Karpas-422 (cell line): ENCODE results near the gene NT5DC3. TPM values are rescaled to one million over a fixed set of nuclear protein-coding genes. Genes with fewer than 3 reads are reported as not detected.
"Not testable (repeated sequence)": the region's sequence is repeated elsewhere in the genome, so short reads cannot be mapped to it uniquely, and the experiment has no call there.

Experiments used
- DNase-seq: peaks from one replicate; pipeline ENCODE4 v3.0.0-alpha.2; 2015
- H2AFZ ChIP-seq: fragments of 200-600 bp; sonication (generic); 2 replicates; pipeline ENCODE4 v1.6.1; 2014; ENCODE audit warnings: antibody characterized with exemption, low read length, mixed read lengths
- H3K27ac ChIP-seq: fragments of 200-600 bp; sonication (generic); 2 replicates; pipeline ENCODE4 v1.5.1; 2014; ENCODE audit warnings: mild to moderate bottlenecking, low read length, moderate library complexity
- H3K27me3 ChIP-seq: fragments of 200-600 bp; sonication (generic); 2 replicates; pipeline ENCODE4 v1.6.1; 2014; ENCODE audit warnings: low read length, mixed read lengths
- H3K36me3 ChIP-seq: fragments of 200-600 bp; sonication (generic); 2 replicates; pipeline ENCODE4 v1.6.1; 2014; ENCODE audit warnings: low read length, mixed read lengths; ENCODE audit not compliant: insufficient read depth
- H3K4me1 ChIP-seq: fragments of 200-600 bp; sonication (generic); 2 replicates; pipeline ENCODE4 v1.6.1; 2014; ENCODE audit warnings: mild to moderate bottlenecking, low read length, mixed read lengths
- H3K4me2 ChIP-seq: fragments of 200-600 bp; sonication (generic); 2 replicates; pipeline ENCODE4 v1.6.1; 2014; ENCODE audit warnings: low read length, low read depth, mild to moderate bottlenecking; ENCODE audit not compliant: poor library complexity, severe bottlenecking
- H3K4me3 ChIP-seq: fragments of 200-600 bp; sonication (generic); 2 replicates; pipeline ENCODE4 v1.5.1; 2014; ENCODE audit warnings: mild to moderate bottlenecking, antibody characterized with exemption, low read length, mixed read lengths
- H3K79me2 ChIP-seq: fragments of 200-600 bp; sonication (generic); 2 replicates; pipeline ENCODE4 v1.6.1; 2014; ENCODE audit warnings: mild to moderate bottlenecking, low read length, mixed read lengths
- H3K9ac ChIP-seq: fragments of 200-600 bp; sonication (generic); 2 replicates; pipeline ENCODE4 v1.6.0; 2014; ENCODE audit warnings: low read length
- H3K9me2 ChIP-seq: fragments of 200-600 bp; sonication (generic), shearing (Covaris generic); replicated peaks from 2 replicates; pipeline ENCODE4 v1.6.0; 2014; ENCODE audit warnings: mild to moderate bottlenecking, low read length, moderate library complexity; ENCODE audit not compliant: insufficient read depth
- H3K9me3 ChIP-seq: fragments of 300-700, 200-600 bp; sonication (generic); 2 replicates; pipeline ENCODE4 v1.6.1; 2014; ENCODE audit warnings: low read length, mixed read lengths
- H4K20me1 ChIP-seq: fragments of 200-600 bp; sonication (generic); 2 replicates; pipeline ENCODE4 v1.6.1; 2014; ENCODE audit warnings: mild to moderate bottlenecking, antibody characterized with exemption, low read length, low read depth; ENCODE audit not compliant: insufficient read depth
- total RNA-seq: library from RNA; depleted of rRNA; stranded (reverse); fragments of >200 nt; shearing (Covaris generic); gene quantifications from 2 replicates; pipeline ENCODE4 v1.2.3, GENCODE V29; 2014; ENCODE audit warnings: low replicate concordance

NT5DC3 gene
- total RNA-seq, 1 experiment from 2014 or later, result 1.7 TPM

DNA sequence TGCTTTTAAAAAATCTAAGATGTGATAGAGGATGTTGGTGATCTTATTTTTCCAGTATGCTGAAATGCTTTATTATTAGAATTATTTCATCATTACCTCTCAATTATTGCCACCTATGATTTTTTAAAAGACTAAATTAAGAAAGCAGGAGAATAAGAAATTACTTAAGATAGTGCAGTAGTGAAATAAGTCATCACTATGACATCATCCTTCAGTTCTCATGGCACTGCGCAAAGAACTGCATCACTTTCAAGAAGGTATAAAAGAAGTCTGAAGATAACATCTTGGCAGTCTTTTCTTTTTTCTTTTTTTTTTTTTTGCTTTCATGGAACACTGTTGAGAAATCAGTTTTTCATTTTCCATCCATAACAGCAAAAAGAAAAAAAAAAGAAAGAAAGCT is 24.4 kb downstream of the NT5DC3 start:
- H3K79me2 ChIP-seq, result no peaks in the 10 kb centered on the region
- H3K36me3 ChIP-seq, result no peaks in the 10 kb centered on the region
- H3K27me3 ChIP-seq, result no peaks in the 10 kb centered on the region
- H3K9me2 ChIP-seq, result no peaks in the 10 kb centered on the region
- no peaks in the 10 kb centered on the region for H4K20me1 ChIP-seq
- DNase-seq, result no peak
- H3K4me3 ChIP-seq, result no peak overlapping the region
- no peak overlapping the region for H2AFZ ChIP-seq
- H3K9me3 ChIP-seq, result no peaks in the 10 kb centered on the region
- no peak overlapping the region for H3K4me2 ChIP-seq
- no peak overlapping the region for H3K27ac ChIP-seq
- no peak overlapping the region for H3K9ac ChIP-seq
- H3K4me1 ChIP-seq, result no peaks in the 10 kb centered on the region

- Histone ChIP-seq H3K9me2 (no peaks in the 10 kb centered on the region), H3K9me3 (no peaks in the 10 kb centered on the region), H3K36me3 (no peaks in the 10 kb centered on the region), H2AFZ (no peak overlapping the region), H3K4me3 (no peak overlapping the region), H3K4me2 (no peak overlapping the region), H3K27ac (no peak overlapping the region), H4K20me1 (no peaks in the 10 kb centered on the region), H3K79me2 (no peaks in the 10 kb centered on the region), H3K9ac (no peak overlapping the region), H3K27me3 (no peaks in the 10 kb centered on the region), H3K4me1 (no peaks in the 10 kb centered on the region)
- DNase-seq, result no peak
Observed at GRCh38 chr12:103814436-103814835, 26.6 kb downstream of the NT5DC3 start.

DNA sequence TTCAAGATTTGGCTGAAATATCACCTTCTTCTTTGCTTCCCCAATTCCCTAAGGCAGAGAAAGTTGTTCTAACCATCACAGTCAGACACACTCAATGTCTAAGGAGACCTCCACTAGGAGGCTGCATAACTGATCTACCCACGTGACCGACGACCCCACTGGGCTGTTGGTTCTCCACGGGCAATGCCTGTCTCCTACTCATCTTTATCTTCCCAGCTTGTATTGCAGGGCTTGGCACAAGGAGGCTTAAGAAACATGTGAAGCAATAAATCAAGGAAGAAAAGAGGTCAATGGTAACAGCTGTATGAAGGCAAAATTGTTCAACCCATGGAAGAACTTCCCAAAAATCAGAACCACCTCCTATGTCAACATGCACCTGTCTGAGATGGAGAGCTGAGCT is 27.1 kb downstream of the NT5DC3 start:
- Histone ChIP-seq H3K36me3 (no peaks in the 10 kb centered on the region), H3K27ac (no peak overlapping the region), H3K4me2 (no peak overlapping the region), H4K20me1 (no peaks in the 10 kb centered on the region), H3K4me3 (no peak overlapping the region), H3K9ac (no peak overlapping the region), H2AFZ (no peak overlapping the region), H3K9me2 (no peaks in the 10 kb centered on the region), H3K4me1 (no peaks in the 10 kb centered on the region), H3K27me3 (no peaks in the 10 kb centered on the region), H3K9me3 (no peaks in the 10 kb centered on the region), H3K79me2 (no peaks in the 10 kb centered on the region)
- DNase-seq, result no peak

- H3K27me3 ChIP-seq, result no peaks in the 10 kb centered on the region
- H3K9ac ChIP-seq, result no peak overlapping the region
- H3K27ac ChIP-seq, result no peak overlapping the region
- H3K4me2 ChIP-seq, result no peak overlapping the region
- H3K79me2 ChIP-seq, result no peaks in the 10 kb centered on the region
- no peak overlapping the region for H3K4me3 ChIP-seq
- H3K9me2 ChIP-seq, result no peaks in the 10 kb centered on the region
- H3K36me3 ChIP-seq, result no peaks in the 10 kb centered on the region
- no peaks in the 10 kb centered on the region for H4K20me1 ChIP-seq
- H3K4me1 ChIP-seq, result no peaks in the 10 kb centered on the region
- H2AFZ ChIP-seq, result no peak overlapping the region
- no peaks in the 10 kb centered on the region for H3K9me3 ChIP-seq
- no peak for DNase-seq
Observed at GRCh38 chr12:103813426-103813825, 27.6 kb downstream of the NT5DC3 start.

- Histone ChIP-seq H3K9ac (no peak overlapping the region), H4K20me1 (no peaks in the 10 kb centered on the region), H3K4me1 (no peaks in the 10 kb centered on the region), H3K36me3 (no peaks in the 10 kb centered on the region), H3K27me3 (no peaks in the 10 kb centered on the region), H3K9me3 (no peaks in the 10 kb centered on the region), H3K9me2 (no peaks in the 10 kb centered on the region), H3K79me2 (no peaks in the 10 kb centered on the region), H2AFZ (no peak overlapping the region), H3K4me3 (no peak overlapping the region), H3K27ac (no peak overlapping the region), H3K4me2 (no peak overlapping the region)
- DNase-seq, result no peak
Observed at GRCh38 chr12:103812789-103813188, 28.2 kb downstream of the NT5DC3 start.

DNA sequence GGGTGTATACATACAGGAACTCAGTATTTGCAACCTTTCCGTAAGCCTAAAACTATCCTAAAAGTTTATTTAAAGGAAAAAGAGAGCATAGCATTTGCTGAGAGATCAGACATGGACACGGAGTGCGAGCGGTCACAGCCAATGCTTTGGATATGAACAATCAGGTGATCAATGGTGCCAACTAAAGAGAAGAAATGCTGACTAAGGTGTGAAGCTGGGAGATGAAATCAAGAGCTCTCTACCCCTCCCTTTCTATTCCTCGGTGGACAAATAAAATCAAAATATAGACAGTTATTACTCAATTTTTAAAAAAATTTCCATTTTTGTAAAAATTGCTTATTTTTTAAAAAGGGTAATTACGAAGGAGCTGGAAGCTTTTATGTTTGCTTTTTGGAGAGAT is 29.2 kb downstream of the NT5DC3 start:
- H3K4me3 ChIP-seq, result no peak overlapping the region
- no peaks in the 10 kb centered on the region for H3K36me3 ChIP-seq
- H3K4me1 ChIP-seq, result no peaks in the 10 kb centered on the region
- no peak for DNase-seq
- H3K9ac ChIP-seq, result no peak overlapping the region
- H3K9me2 ChIP-seq, result no peaks in the 10 kb centered on the region
- no peaks in the 10 kb centered on the region for H4K20me1 ChIP-seq
- no peak overlapping the region for H3K4me2 ChIP-seq
- no peaks in the 10 kb centered on the region for H3K79me2 ChIP-seq
- no peak overlapping the region for H2AFZ ChIP-seq
- H3K9me3 ChIP-seq, result no peaks in the 10 kb centered on the region
- no peaks in the 10 kb centered on the region for H3K27me3 ChIP-seq
- H3K27ac ChIP-seq, result no peak overlapping the region

DNA sequence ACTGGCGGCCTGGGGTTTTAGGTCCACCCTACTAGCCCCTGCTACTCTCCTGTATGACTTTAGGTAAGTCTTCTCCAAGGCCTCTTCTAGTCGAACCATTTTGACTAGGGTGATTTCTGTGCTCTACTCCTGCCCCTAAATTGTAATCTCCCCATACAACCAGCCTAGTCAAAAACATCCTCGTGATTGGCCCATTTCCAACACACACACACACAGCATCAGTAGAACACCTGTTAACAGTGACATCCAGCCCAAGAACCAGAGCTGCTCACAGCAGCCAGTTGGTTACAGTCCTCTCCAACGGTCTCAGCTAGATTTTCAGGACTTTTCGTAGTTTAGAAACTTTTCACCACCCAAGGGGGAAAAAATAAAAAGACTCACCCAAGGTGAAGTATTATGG is 30.9 kb downstream of the NT5DC3 start:
- Histone ChIP-seq H3K9me3 (no peaks in the 10 kb centered on the region), H3K79me2 (no peaks in the 10 kb centered on the region)

DNA sequence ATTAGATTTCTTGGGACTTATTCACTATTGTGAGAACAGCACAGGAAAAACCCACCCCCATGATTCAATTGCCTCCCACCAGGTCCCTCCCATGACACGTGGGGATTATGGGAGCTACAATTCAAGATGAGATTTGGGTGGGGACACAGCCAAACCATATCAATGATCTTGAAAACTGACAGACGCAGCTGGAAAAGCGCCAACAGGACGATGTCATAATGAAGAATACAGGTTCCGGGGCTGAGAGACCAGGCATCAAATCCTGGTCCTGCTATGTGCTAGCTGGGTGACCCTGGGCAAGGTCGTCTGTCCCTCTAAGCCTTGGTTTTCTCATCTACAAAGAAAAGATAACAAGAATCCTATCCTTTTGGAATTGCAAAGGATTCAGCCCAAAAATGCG is 31.4 kb downstream of the NT5DC3 start:
- not testable (repeated sequence) for H3K79me2 ChIP-seq, H3K27me3 ChIP-seq, H3K27ac ChIP-seq, H4K20me1 ChIP-seq, DNase-seq, H3K9me2 ChIP-seq, H3K9ac ChIP-seq, H3K4me3 ChIP-seq, H3K36me3 ChIP-seq, H3K4me2 ChIP-seq, H2AFZ ChIP-seq, H3K9me3 ChIP-seq, H3K4me1 ChIP-seq

More for the DNA sequence above, 30.9 kb downstream of the NT5DC3 start:
- H2AFZ ChIP-seq, result no peak overlapping the region
- no peak overlapping the region for H3K4me2 ChIP-seq
- no peaks in the 10 kb centered on the region for H4K20me1 ChIP-seq
- H3K4me3 ChIP-seq, result no peak overlapping the region
- DNase-seq, result no peak
- no peaks in the 10 kb centered on the region for H3K27me3 ChIP-seq
- H3K9ac ChIP-seq, result no peak overlapping the region
- H3K9me2 ChIP-seq, result no peaks in the 10 kb centered on the region
- no peaks in the 10 kb centered on the region for H3K4me1 ChIP-seq
- H3K36me3 ChIP-seq, result no peaks in the 10 kb centered on the region
- no peak overlapping the region for H3K27ac ChIP-seq

- Histone ChIP-seq H3K27me3 (no peaks in the 10 kb centered on the region), H4K20me1 (no peaks in the 10 kb centered on the region), H3K9ac (no peak overlapping the region), H3K4me2 (no peak overlapping the region), H3K36me3 (no peaks in the 10 kb centered on the region), H3K79me2 (no peaks in the 10 kb centered on the region), H3K9me2 (no peaks in the 10 kb centered on the region), H2AFZ (no peak overlapping the region), H3K4me1 (no peaks in the 10 kb centered on the region), H3K27ac (no peak overlapping the region), H3K9me3 (no peaks in the 10 kb centered on the region), H3K4me3 (no peak overlapping the region)
- no peak for DNase-seq
Observed at GRCh38 chr12:103809154-103809553, 31.9 kb downstream of the NT5DC3 start.
